Gastrocnemius medialis (tissue), 4 donors: ENCODE results near the gene KLHDC1. TPM values are rescaled to one million over a fixed set of nuclear protein-coding genes. Genes with fewer than 3 reads are reported as not detected.

Experiments used
- ATAC-seq, 2 donors: fragments of 150-250 bp; one replicate each; pipeline ENCODE4 v1.9.1; 2016
- DNase-seq, 2 donors: peaks; one replicate each; pipeline ENCODE4 v3.0.0-alpha.2; 2019
- H3K27ac ChIP-seq, 4 donors: fragments of 200-600 bp; sonication (generic); 1 replicate in 1 of 4; 2 replicates in 3 of 4; pipeline ENCODE4 v1.5.1; 2016 to 2018; ENCODE audit warnings: mild to moderate bottlenecking in 2 of 4, moderate library complexity in 1 of 4
- H3K27me3 ChIP-seq, 3 donors: fragments of 200-600 bp; sonication (generic) in 2 of 3; 1 replicate in 1 of 3; 2 replicates in 2 of 3; pipeline versions ENCODE4 v1.5.1 to v1.6.0; 2016 to 2019; ENCODE audit warnings: mild to moderate bottlenecking in 1 of 3, moderate library complexity in 1 of 3
- H3K36me3 ChIP-seq, 2 donors: fragments of 200-600 bp; sonication (generic) in 1 of 2; one replicate each; pipeline ENCODE4 v1.5.1; 2017 to 2018
- H3K4me1 ChIP-seq, 2 donors: fragments of 200-600 bp; sonication (generic) in 1 of 2; one replicate each; pipeline ENCODE4 v1.5.1; 2016 to 2017; ENCODE audit warnings: mild to moderate bottlenecking in 2 of 2
- H3K4me3 ChIP-seq, 4 donors: fragments of 200-600 bp; sonication (generic) in 3 of 4; 1 replicate in 1 of 4; 2 replicates in 3 of 4; pipeline ENCODE4 v1.5.1; 2016 to 2019; ENCODE audit warnings: mild to moderate bottlenecking in 2 of 4
- H3K9me3 ChIP-seq, 3 donors: fragments of 200-600 bp; sonication (generic) in 2 of 3; 1 replicate in 1 of 3; 2 replicates in 2 of 3; pipeline ENCODE4 v1.5.1; 2016 to 2019
- POLR2A ChIP-seq, 2 donors: fragments of 450-650 bp; IDR thresholded peaks; one replicate each; pipeline ENCODE4 v1.6.1; 2017; ENCODE audit warnings: antibody characterized with exemption in 2 of 2, mild to moderate bottlenecking in 2 of 2, moderate library complexity in 2 of 2
- in situ Hi-C, 4 donors: fragments of 200-750 bp; cut with MboI; loops; one replicate each; pipeline versions ENCODE4 v1.15.0 to v1.8.0; 2017; ENCODE audit warnings: low sequenced_read_pairs in 4 of 4
- intact Hi-C: fragments of 100-400 bp; cut with DNase I; formaldehyde crosslinking; loops from one replicate; pipeline ENCODE4 v1.15.1; 2023; ENCODE audit warnings: low total_unique reads
- total RNA-seq, 4 donors: library from RNA; depleted of rRNA; stranded (reverse); fragments of >200 nt; gene quantifications; one replicate each; pipeline versions ENCODE4 v1.1.0 to v1.2.3, GENCODE V29; 2016
- TF ChIP-seq, protein P1 (sequence below), 5 experiments: fragments of 450-650 bp in 3 of 5; fragments of 200-600 bp in 2 of 5; sonication (generic) in 2 of 5; IDR thresholded peaks in 4 of 5; conservative IDR thresholded peaks in 1 of 5; 1 replicate in 4 of 5; 2 replicates in 1 of 5; pipeline ENCODE4 v1.5.1; 2016 to 2019; ENCODE audit warnings: antibody characterized with exemption in 5 of 5, mild to moderate bottlenecking in 3 of 5, moderate library complexity in 3 of 5

The KLHDC1 gene
- total RNA-seq, 4 donors from 2014 or later: 4.1 to 7.2 (median 4.7) TPM

DNA sequence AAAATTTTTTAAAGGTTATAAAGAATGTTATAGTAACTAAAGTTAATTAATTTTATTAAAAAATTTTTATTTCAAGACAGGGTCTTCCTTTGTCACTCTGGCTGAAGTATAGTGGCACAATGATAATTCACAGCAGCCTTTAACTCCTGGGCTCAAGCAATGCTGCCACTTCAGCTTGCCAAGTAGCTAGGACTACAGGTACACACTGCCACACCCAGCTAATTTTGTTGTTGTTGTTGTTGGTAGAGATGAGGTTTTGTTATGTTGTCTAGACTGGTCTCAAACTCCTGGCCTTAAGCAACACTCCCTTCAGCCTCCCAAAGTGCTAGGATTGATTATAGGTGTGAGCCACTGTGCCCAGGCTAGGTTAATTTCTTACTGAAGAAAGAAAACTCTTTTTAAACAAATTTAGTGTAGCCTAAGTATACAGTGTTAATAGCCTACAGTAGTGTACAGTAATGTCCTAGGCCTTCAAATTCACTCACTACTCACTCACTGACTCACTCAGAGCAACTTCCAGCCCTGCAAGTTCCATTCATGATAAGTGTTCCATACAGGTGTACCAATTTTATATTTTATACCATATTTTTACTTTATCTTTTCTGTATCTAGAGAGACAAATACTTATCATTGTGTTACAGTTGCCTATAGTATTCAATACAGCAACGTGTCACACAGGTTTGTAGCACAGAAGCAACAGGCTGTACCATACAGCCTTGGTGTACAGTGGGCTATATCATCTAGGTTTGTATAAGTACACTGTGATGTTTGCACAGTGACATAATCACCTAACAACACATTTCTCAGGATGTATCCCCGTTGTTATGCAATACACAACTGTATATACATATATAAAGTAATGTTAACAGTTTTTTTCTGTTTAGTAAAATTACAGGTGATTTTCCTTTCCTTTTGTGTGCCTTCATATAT is 33.1 kb upstream of the KLHDC1 start:
- no peak for ATAC-seq
- in situ Hi-C loops: no loop called here

DNA sequence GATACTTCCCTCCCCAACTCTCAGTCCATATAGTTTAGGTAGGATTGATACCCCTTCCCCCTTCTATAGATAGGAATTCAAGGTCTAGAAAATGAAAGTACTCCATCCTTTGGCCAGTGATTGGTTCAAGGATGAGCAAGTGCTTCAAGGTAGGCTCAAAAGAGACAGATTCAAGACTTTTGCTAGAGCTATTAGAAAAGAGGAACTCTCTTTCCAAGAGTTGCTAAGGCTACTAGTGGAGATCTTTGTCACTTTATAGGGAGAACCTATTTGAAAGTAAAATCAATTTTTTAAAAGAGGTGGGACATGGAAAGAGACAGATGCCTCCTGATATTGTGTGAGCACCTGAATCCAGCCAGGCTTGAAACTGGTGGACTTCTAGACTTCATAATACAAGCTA is 22.4 kb upstream of the KLHDC1 start:
- DNase-seq: no peak
- TF ChIP-seq, protein P1, sequence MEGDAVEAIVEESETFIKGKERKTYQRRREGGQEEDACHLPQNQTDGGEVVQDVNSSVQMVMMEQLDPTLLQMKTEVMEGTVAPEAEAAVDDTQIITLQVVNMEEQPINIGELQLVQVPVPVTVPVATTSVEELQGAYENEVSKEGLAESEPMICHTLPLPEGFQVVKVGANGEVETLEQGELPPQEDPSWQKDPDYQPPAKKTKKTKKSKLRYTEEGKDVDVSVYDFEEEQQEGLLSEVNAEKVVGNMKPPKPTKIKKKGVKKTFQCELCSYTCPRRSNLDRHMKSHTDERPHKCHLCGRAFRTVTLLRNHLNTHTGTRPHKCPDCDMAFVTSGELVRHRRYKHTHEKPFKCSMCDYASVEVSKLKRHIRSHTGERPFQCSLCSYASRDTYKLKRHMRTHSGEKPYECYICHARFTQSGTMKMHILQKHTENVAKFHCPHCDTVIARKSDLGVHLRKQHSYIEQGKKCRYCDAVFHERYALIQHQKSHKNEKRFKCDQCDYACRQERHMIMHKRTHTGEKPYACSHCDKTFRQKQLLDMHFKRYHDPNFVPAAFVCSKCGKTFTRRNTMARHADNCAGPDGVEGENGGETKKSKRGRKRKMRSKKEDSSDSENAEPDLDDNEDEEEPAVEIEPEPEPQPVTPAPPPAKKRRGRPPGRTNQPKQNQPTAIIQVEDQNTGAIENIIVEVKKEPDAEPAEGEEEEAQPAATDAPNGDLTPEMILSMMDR (IDR thresholded peaks at IDR 0.05 in 4 of 5, conservative IDR thresholded peaks at IDR 0.05 in 1 of 5): no peak
- TF ChIP-seq POLR2A (IDR thresholded peaks at IDR 0.05): no peak
- no peaks in the 10 kb centered on the region for H3K4me1 ChIP-seq
- in situ Hi-C loops (no loop called here), intact Hi-C loops (no loop called here)
- no peaks in the 10 kb centered on the region for H3K9me3 ChIP-seq
- H3K27ac ChIP-seq: no peak overlapping the region
- H3K4me3 ChIP-seq: no peak overlapping the region
- no peaks in the 10 kb centered on the region for H3K36me3 ChIP-seq
- ATAC-seq: no peak
- no peaks in the 10 kb centered on the region for H3K27me3 ChIP-seq

More for the DNA sequence above, 33.1 kb upstream of the KLHDC1 start:
- Histone ChIP-seq H3K4me1 (peaks cover 0 to 5% of the 10 kb centered on the region in 2 donors), H3K27ac (no peak overlapping the region), H3K9me3 (no peaks in the 10 kb centered on the region), H3K4me3 (no peak overlapping the region), H3K27me3 (no peaks in the 10 kb centered on the region), H3K36me3 (no peaks in the 10 kb centered on the region)
- no peak for DNase-seq
- TF ChIP-seq, protein P1 (IDR thresholded peaks at IDR 0.05 in 4 of 5, conservative IDR thresholded peaks at IDR 0.05 in 1 of 5): no peak
- TF ChIP-seq POLR2A (IDR thresholded peaks at IDR 0.05): no peak
- intact Hi-C loops: no loop called here

DNA sequence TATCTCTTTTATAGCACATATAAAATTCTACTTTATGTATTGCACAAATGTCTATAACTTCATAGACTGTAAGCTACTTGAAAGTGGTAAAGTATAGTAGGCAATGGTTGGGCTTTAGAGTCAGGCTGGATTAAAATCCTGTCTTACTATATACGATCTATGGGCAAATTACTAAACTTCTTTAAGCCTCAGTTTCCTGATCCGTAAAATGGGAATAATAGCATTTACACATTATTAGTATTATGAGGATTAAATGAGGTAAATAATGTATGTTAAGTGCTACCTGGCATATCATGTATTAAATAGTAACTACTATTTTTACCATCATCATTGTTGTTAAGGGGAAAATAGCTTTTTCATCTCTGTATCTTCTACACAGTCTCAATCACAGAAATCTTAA is 19.3 kb upstream of the KLHDC1 start:
- TF ChIP-seq, protein P1 (IDR thresholded peaks at IDR 0.05 in 4 of 5, conservative IDR thresholded peaks at IDR 0.05 in 1 of 5): no peak
- no peak for TF ChIP-seq POLR2A (IDR thresholded peaks at IDR 0.05)
- H3K27ac ChIP-seq: no peak overlapping the region
- DNase-seq (no peak), ATAC-seq (no peak)
- no peaks in the 10 kb centered on the region for H3K27me3 ChIP-seq
- H3K4me3 ChIP-seq: no peak overlapping the region
- no peaks in the 10 kb centered on the region for H3K36me3 ChIP-seq
- in situ Hi-C loops: no loop called here
- H3K4me1 ChIP-seq: no peaks in the 10 kb centered on the region
- intact Hi-C loops: no loop called here
- no peaks in the 10 kb centered on the region for H3K9me3 ChIP-seq

DNA sequence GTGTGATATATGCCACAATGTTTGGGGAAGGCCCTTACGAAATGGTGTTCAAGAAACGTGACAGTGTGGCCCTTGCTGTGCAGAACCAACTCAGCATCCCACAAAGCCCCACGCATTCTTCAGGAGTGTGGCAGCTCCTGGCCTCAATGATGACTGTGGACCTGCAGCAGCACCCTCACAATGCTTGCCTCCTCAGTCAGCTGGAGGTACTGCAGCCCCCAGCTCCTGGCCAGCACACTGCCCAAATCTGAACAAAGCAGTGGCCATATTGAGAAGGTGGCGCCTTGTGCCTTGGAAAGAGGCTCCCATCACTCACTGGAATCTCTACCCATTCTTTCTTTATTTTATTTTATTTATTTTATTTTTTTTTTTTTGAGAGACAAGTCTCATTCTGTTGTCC is 15.3 kb upstream of the KLHDC1 start:
- no peaks in the 10 kb centered on the region for H3K27me3 ChIP-seq
- ATAC-seq: no peak
- no peak overlapping the region for H3K4me3 ChIP-seq
- DNase-seq: no peak
- H3K27ac ChIP-seq: no peak overlapping the region
- intact Hi-C loops: no loop called here
- H3K9me3 ChIP-seq: no peaks in the 10 kb centered on the region
- in situ Hi-C loops: no loop called here
- no peaks in the 10 kb centered on the region for H3K4me1 ChIP-seq
- TF ChIP-seq, protein P1 (IDR thresholded peaks at IDR 0.05 in 4 of 5, conservative IDR thresholded peaks at IDR 0.05 in 1 of 5): no peak
- TF ChIP-seq POLR2A (IDR thresholded peaks at IDR 0.05): no peak
- H3K36me3 ChIP-seq: no peaks in the 10 kb centered on the region
